Lung (tissue), 12 donors: ENCODE data around the gene ACOT12. TPM values are rescaled to one million over a fixed set of nuclear protein-coding genes. Genes with fewer than 3 reads are reported as not detected.

Source experiments
- ATAC-seq: fragments of 200-7000 bp; cut with Tn5 transposase; one replicate; pipeline ENCODE4 v1.9.1; 2020; ENCODE audit warnings: moderate number of reproducible peaks; ENCODE audit not compliant: insufficient read depth, low FRiP score
- DNase-seq, 3 donors: peaks; one replicate each; pipeline ENCODE4 v3.0.0-alpha.2; 2013 to 2017
- H3K27ac ChIP-seq, 2 donors: one replicate each; pipeline ENCODE4 v1.5.1; 2013; ENCODE audit warnings: mild to moderate bottlenecking in 2 of 2, moderate library complexity in 2 of 2, control low read depth in 1 of 2, inconsistent platforms in 1 of 2, low read depth in 1 of 2, low read length in 1 of 2
- H3K27me3 ChIP-seq, 3 donors: one replicate each; pipeline ENCODE4 v1.5.1; 2013; ENCODE audit warnings: low read length in 2 of 3; ENCODE audit not compliant: control insufficient read depth in 3 of 3, insufficient read depth in 3 of 3
- H3K36me3 ChIP-seq, 4 donors: one replicate each; pipeline ENCODE4 v1.5.1; 2013; ENCODE audit warnings: low read length in 4 of 4, mild to moderate bottlenecking in 1 of 4, moderate library complexity in 1 of 4; ENCODE audit not compliant: control insufficient read depth in 4 of 4, insufficient read depth in 4 of 4
- H3K4me1 ChIP-seq, 5 donors: one replicate each; pipeline ENCODE4 v1.5.1; 2013; ENCODE audit warnings: low read length in 5 of 5, mild to moderate bottlenecking in 2 of 5, moderate library complexity in 1 of 5; ENCODE audit not compliant: control insufficient read depth in 5 of 5, insufficient read depth in 5 of 5
- H3K4me3 ChIP-seq: one replicate; pipeline ENCODE4 v1.5.1; 2013; ENCODE audit warnings: mild to moderate bottlenecking, control low read depth, moderate library complexity
- H3K9ac ChIP-seq, 2 donors: one replicate each; pipeline ENCODE4 v1.5.1; 2013; ENCODE audit warnings: low read length in 2 of 2, control low read depth in 1 of 2; ENCODE audit not compliant: insufficient read depth in 1 of 2
- H3K9me3 ChIP-seq, 4 donors: one replicate each; pipeline ENCODE4 v1.5.1; 2013; ENCODE audit warnings: low read length in 3 of 4, mild to moderate bottlenecking in 1 of 4, moderate library complexity in 1 of 4; ENCODE audit not compliant: control insufficient read depth in 4 of 4, insufficient read depth in 3 of 4
- WGBS, 2 donors: extraction: QIAGEN DNeasy Blood & Tissue Kit; methylation state at CpG; one replicate each; pipeline ENCODE4 v1.1.7; 2013; 5-methylcytosine and 5-hydroxymethylcytosine counted together
- polyA plus RNA-seq, 2 donors: library from polyadenylated mRNA; stranded (reverse); fragments of 200-250 nt; gene quantifications; one replicate each; pipeline ENCODE4 v1.2.1, GENCODE V29; 2013
- total RNA-seq, 2 donors: library from RNA; depleted of rRNA in 1 of 2; stranded (reverse); fragments of >200 nt in 1 of 2; gene quantifications; one replicate each; pipeline ENCODE4 v1.2.1, GENCODE V29; 2014 to 2021
- TF ChIP-seq, protein P1 (sequence below): IDR thresholded peaks from 2 replicates; pipeline ENCODE4 v1.5.1; 2012; ENCODE audit warnings: mild to moderate bottlenecking; ENCODE audit errors: control extremely low read depth, extremely low read depth
- donor health status: control.
- donor health status: control.
- donor health status: Bipolar disorder and iron deficiency.
- donor health status: healthy.
- donor health status: DM: yes; HTN: yes; CAD: no.

Gene ACOT12
- total and polyA plus RNA-seq, 4 donors, result not detected

GRCh38 chr5:81359881-81360280, 34.1 kb downstream of the ACOT12 start:
- TF ChIP-seq, protein P1, sequence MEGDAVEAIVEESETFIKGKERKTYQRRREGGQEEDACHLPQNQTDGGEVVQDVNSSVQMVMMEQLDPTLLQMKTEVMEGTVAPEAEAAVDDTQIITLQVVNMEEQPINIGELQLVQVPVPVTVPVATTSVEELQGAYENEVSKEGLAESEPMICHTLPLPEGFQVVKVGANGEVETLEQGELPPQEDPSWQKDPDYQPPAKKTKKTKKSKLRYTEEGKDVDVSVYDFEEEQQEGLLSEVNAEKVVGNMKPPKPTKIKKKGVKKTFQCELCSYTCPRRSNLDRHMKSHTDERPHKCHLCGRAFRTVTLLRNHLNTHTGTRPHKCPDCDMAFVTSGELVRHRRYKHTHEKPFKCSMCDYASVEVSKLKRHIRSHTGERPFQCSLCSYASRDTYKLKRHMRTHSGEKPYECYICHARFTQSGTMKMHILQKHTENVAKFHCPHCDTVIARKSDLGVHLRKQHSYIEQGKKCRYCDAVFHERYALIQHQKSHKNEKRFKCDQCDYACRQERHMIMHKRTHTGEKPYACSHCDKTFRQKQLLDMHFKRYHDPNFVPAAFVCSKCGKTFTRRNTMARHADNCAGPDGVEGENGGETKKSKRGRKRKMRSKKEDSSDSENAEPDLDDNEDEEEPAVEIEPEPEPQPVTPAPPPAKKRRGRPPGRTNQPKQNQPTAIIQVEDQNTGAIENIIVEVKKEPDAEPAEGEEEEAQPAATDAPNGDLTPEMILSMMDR, result no peak
- Histone ChIP-seq H3K27ac (no peak overlapping the region), H3K27me3 (no peaks in the 10 kb centered on the region), H3K9me3 (no peaks in the 10 kb centered on the region), H3K9ac (no peak overlapping the region), H3K4me3 (no peak overlapping the region), H3K4me1 (peaks cover 0 to 9% (median 0%) of the 10 kb centered on the region in 5 donors), H3K36me3 (no peaks in the 10 kb centered on the region)
- DNase-seq (no peak), ATAC-seq (no peak)
- WGBS, 2 donors, result 84 to 86% methylated on average over 2 of the region's 2 CpGs

GRCh38 chr5:81359108-81359507, 34.8 kb downstream of the ACOT12 start:
- H3K36me3 ChIP-seq, result no peaks in the 10 kb centered on the region
- no peak overlapping the region for H3K9ac ChIP-seq
- no peak overlapping the region for H3K27ac ChIP-seq
- no peak for ATAC-seq
- peaks cover 0 to 9% (median 0%) of the 10 kb centered on the region in 5 donors for H3K4me1 ChIP-seq
- no peak for DNase-seq
- no peaks in the 10 kb centered on the region for H3K9me3 ChIP-seq
- 47 to 56% methylated on average over 5 of the region's 5 CpGs for WGBS, 2 donors
- no peaks in the 10 kb centered on the region for H3K27me3 ChIP-seq
- no peak overlapping the region for H3K4me3 ChIP-seq
- TF ChIP-seq, protein P1, result no peak

DNA sequence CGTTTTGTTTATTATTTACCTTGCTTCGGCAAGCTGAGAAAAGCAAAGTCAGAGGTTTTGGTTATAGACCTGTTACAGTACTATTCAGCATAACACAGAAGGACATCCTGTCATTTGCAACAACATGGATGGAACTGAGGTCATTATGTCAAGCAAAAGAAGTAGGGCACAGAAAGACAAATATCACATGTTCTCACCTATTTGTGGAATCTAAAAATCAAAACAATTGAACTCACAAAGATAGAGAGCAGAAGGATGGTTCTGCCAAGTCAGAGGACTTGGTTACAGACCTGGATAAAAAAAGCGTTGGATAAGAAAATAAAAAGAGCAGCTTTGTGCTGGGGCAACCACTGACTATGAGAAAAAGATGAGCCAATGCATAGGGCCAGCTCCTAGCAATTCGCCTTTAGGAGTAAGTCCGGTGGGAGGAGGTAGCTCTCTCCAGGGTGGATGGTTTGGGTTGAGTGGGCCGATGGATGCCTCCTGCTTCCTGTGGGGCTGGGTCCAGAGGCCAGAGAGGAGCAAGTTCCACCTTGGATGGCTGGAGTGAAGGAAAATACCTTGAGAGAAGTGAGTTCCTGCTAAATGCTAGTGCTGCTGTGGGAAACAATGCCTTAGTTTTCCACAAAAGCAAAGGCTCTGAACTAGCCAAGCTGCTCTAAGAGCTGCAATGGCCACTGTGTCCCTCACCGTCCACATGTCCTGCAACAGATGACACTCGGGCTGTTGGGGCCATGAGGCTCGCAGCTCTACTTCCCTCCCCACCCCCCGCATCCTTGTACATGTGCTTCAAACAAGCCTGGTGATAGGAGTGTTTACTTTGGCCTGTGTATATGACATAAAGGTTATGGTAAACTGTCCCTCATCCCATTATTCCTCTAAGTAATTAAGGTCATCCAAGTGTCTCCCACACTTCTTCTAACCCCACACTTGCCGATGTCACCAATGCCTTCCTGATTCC, 38.4 kb downstream of the ACOT12 start:
- H3K27me3 ChIP-seq, result no peaks in the 10 kb centered on the region
- H3K4me1 ChIP-seq, result no peaks in the 10 kb centered on the region
- no peak overlapping the region for H3K9ac ChIP-seq
- ATAC-seq (no peak), DNase-seq (no peak)
- no peak overlapping the region for H3K27ac ChIP-seq
- TF ChIP-seq, protein P1, result no peak
- H3K4me3 ChIP-seq, result no peak overlapping the region
- H3K36me3 ChIP-seq, result no peaks in the 10 kb centered on the region
- no peaks in the 10 kb centered on the region for H3K9me3 ChIP-seq
- 81 to 83% methylated on average over 11 of the region's 11 CpGs for WGBS, 2 donors
